ENCODE data around the gene CAPN13. TPM values are rescaled to one million over a fixed set of nuclear protein-coding genes. Genes with fewer than 3 reads are reported as not detected.

The CAPN13 gene
- polyA plus RNA-seq, 1 donor (not counting 4 experiments of a cell fraction or from before 2014, with no cell fraction given) = not detected

DNA sequence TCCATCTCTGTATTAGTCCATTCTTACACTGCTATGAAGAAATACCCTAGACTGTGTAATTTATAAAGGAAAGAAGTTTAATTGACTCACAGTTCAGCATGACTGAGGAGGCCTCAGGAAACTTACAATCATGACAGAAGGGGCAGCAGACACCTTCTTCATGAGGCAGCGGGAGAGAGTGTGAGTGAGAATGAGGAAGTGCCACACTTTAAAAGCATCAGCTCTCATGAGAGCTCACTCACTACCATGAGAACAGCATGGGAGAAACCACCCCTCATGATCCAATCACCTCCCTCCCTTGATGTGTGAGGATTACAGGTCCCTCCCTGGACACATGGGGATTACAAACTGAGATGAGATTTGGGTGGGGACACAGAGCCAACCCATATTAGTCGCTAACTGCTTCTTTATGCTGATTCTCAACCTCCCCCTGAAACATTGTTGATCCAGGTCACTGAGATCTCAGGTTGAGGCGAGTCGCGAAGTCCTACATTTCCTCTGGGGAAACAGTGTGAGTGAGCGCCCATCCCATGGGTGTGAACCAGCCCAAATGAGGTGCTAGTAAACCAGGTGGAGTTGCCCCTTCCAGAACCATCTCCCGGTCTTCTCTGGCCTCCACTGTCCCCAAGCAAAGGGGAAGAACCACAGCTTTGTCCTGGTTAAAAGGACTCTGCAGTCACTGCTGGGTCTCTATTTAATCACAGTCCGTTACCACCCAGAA, 123.8 kb downstream of the CAPN13 start:
- TF ChIP-seq, protein P1, sequence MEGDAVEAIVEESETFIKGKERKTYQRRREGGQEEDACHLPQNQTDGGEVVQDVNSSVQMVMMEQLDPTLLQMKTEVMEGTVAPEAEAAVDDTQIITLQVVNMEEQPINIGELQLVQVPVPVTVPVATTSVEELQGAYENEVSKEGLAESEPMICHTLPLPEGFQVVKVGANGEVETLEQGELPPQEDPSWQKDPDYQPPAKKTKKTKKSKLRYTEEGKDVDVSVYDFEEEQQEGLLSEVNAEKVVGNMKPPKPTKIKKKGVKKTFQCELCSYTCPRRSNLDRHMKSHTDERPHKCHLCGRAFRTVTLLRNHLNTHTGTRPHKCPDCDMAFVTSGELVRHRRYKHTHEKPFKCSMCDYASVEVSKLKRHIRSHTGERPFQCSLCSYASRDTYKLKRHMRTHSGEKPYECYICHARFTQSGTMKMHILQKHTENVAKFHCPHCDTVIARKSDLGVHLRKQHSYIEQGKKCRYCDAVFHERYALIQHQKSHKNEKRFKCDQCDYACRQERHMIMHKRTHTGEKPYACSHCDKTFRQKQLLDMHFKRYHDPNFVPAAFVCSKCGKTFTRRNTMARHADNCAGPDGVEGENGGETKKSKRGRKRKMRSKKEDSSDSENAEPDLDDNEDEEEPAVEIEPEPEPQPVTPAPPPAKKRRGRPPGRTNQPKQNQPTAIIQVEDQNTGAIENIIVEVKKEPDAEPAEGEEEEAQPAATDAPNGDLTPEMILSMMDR (optimal IDR thresholded peaks at IDR 0.05 in 1 of 3, IDR thresholded peaks at IDR 0.05 in 1 of 3, conservative IDR thresholded peaks at IDR 0.05 in 1 of 3; ENCODE audit: extremely low read depth in 1 of 3, insufficient read depth in 2 of 3, low read length in 3 of 3) = no peak
- TF ChIP-seq EZH2 (IDR thresholded peaks at IDR 0.05; ENCODE audit: low read length) = no peak
- DNase-seq (ENCODE audit: low read depth, low spot score) (no peak), FAIRE-seq (no peak)
- Histone ChIP-seq H3K9me1 (ENCODE audit: control insufficient read depth, extremely low read depth, insufficient read depth, low read length) (no peaks in the 10 kb centered on the region), H3K79me2 (ENCODE audit: control insufficient read depth, insufficient read depth, low read length) (no peaks in the 10 kb centered on the region), H3K4me2 (ENCODE audit: control insufficient read depth, extremely low read depth, insufficient read depth, low read depth, low read length) (no peak overlapping the region), H3K9ac (ENCODE audit: control insufficient read depth, extremely low read depth, insufficient read depth, low read length) (no peak overlapping the region), H3K27ac (ENCODE audit: control insufficient read depth, insufficient read depth, low read length) (no peak overlapping the region), H3K4me1 (ENCODE audit: control insufficient read depth, extremely low read depth, insufficient read depth, low read length) (no peaks in the 10 kb centered on the region), H3K9me3 (ENCODE audit: control insufficient read depth, low read depth, low read length) (no peaks in the 10 kb centered on the region), H2AFZ (ENCODE audit: control insufficient read depth, low read length) (no peak overlapping the region), H4K20me1 (ENCODE audit: control insufficient read depth, extremely low read depth, insufficient read depth, low read length) (no peaks in the 10 kb centered on the region), H3K36me3 (ENCODE audit: control insufficient read depth in 2 of 2, extremely low read depth in 1 of 2, insufficient read depth in 2 of 2, low read length in 2 of 2) (no peaks in the 10 kb centered on the region), H3K4me3 (ENCODE audit: control insufficient read depth in 2 of 3, extremely low read depth in 1 of 3, insufficient read depth in 2 of 3, low read depth in 1 of 3, low read length in 3 of 3) (no peak overlapping the region), H3K27me3 (ENCODE audit: control insufficient read depth, extremely low read depth, insufficient read depth, low read length) (no peaks in the 10 kb centered on the region)
- dilution Hi-C loops (cut with MboI; ENCODE audit: extremely low pct_ligation_motif_present, low sequenced_read_pairs) = no loop called here

DNA sequence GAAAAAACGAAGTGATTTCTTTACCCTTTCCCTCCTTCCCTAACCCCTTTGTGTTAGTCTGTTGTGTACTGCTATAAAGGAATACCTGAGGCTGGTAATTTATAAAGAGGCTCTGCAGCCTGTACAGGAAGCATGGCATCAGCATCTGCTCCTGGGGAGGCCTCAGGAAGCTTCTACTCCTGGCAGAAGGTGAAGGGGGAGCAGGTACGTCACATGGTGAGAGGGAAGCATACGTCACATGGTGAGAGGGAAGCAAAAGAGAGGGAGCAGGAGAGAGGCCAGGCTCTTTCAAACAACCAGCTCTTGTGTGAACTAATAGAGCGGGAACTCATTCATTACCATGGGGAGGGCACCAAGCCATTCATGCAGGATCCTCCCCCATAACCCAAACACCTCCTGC, 126.2 kb downstream of the CAPN13 start:
- dilution Hi-C loops (cut with MboI; ENCODE audit: extremely low pct_ligation_motif_present, low sequenced_read_pairs) = no loop called here
- FAIRE-seq = no peak

More for the DNA sequence above, 126.2 kb downstream of the CAPN13 start:
- DNase-seq (ENCODE audit: low read depth, low spot score) = no peak
- H3K9me3 ChIP-seq (ENCODE audit: control insufficient read depth, low read depth, low read length) = no peaks in the 10 kb centered on the region
- H3K79me2 ChIP-seq (ENCODE audit: control insufficient read depth, insufficient read depth, low read length) = no peaks in the 10 kb centered on the region
- no peak for TF ChIP-seq EZH2 (IDR thresholded peaks at IDR 0.05; ENCODE audit: low read length)
- TF ChIP-seq, protein P1 (optimal IDR thresholded peaks at IDR 0.05 in 1 of 3, IDR thresholded peaks at IDR 0.05 in 1 of 3, conservative IDR thresholded peaks at IDR 0.05 in 1 of 3; ENCODE audit: extremely low read depth in 1 of 3, insufficient read depth in 2 of 3, low read length in 3 of 3) = no peak
- no peaks in the 10 kb centered on the region for H3K4me1 ChIP-seq (ENCODE audit: control insufficient read depth, extremely low read depth, insufficient read depth, low read length)
- H3K9me1 ChIP-seq (ENCODE audit: control insufficient read depth, extremely low read depth, insufficient read depth, low read length) = no peaks in the 10 kb centered on the region
- H3K9ac ChIP-seq (ENCODE audit: control insufficient read depth, extremely low read depth, insufficient read depth, low read length) = no peak overlapping the region
- no peak overlapping the region for H3K27ac ChIP-seq (ENCODE audit: control insufficient read depth, insufficient read depth, low read length)
- H4K20me1 ChIP-seq (ENCODE audit: control insufficient read depth, extremely low read depth, insufficient read depth, low read length) = no peaks in the 10 kb centered on the region
- no peak overlapping the region for H3K4me2 ChIP-seq (ENCODE audit: control insufficient read depth, extremely low read depth, insufficient read depth, low read depth, low read length)
- H3K36me3 ChIP-seq (ENCODE audit: control insufficient read depth in 2 of 2, extremely low read depth in 1 of 2, insufficient read depth in 2 of 2, low read length in 2 of 2) = no peaks in the 10 kb centered on the region
- H3K4me3 ChIP-seq (ENCODE audit: control insufficient read depth in 2 of 3, extremely low read depth in 1 of 3, insufficient read depth in 2 of 3, low read depth in 1 of 3, low read length in 3 of 3) = no peak overlapping the region
- H2AFZ ChIP-seq (ENCODE audit: control insufficient read depth, low read length) = no peak overlapping the region
- peaks cover 7% of the 10 kb centered on the region for H3K27me3 ChIP-seq (ENCODE audit: control insufficient read depth, extremely low read depth, insufficient read depth, low read length)

All from keratinocyte (primary cell).